Measurements from ENCODE around the gene RAB9B.

RAB9B gene, protein sequence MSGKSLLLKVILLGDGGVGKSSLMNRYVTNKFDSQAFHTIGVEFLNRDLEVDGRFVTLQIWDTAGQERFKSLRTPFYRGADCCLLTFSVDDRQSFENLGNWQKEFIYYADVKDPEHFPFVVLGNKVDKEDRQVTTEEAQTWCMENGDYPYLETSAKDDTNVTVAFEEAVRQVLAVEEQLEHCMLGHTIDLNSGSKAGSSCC

DNA sequence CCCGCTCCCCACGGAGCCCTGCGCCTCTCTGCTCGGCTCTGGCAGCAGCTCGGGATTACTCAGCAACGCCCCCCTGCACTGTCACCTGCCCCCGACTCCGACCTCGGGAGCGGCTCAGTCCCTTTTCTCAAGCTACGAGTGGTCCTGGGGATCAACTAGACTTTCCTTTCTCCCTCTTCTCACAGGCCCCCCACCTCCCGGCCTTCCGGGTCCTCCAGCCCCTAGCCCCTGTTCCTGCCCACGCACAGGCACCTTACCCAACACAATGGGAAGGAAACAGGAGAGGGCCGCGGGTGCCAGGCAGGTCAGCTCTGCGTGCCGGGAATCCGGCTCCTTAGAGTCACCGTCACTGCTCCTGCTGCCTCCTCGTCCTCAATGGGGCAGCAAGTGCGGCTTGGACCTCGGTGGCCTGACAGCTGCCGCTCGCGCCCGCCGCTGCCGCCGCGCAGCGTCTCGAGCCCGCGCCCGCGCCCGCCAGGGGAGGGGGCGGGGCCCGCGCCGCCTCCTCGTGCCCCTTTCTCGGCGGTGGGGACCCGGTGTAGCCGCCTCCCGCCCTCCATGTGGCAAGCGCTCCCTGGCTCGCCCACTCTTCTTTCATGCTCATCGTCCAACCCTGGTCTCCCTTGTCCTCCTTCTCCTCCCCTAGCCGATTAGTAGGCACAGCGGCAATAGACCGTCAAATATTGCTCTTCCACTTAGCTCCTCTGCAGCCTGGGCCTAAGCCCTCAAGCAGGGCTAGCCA lies at the start of gene RAB9B:
Gene RAB9B (minus strand): TSS at position 455 of the 742 bp plus-strand sequence. CDS start 6,473 bp downstream, outside the sequence.
- peak within 1 kb of the TSS; percentile 50 for H3K4me3 ChIP-seq (ENCODE audit: control insufficient read depth, low read depth, low read length)
- TF ChIP-seq, protein P1, sequence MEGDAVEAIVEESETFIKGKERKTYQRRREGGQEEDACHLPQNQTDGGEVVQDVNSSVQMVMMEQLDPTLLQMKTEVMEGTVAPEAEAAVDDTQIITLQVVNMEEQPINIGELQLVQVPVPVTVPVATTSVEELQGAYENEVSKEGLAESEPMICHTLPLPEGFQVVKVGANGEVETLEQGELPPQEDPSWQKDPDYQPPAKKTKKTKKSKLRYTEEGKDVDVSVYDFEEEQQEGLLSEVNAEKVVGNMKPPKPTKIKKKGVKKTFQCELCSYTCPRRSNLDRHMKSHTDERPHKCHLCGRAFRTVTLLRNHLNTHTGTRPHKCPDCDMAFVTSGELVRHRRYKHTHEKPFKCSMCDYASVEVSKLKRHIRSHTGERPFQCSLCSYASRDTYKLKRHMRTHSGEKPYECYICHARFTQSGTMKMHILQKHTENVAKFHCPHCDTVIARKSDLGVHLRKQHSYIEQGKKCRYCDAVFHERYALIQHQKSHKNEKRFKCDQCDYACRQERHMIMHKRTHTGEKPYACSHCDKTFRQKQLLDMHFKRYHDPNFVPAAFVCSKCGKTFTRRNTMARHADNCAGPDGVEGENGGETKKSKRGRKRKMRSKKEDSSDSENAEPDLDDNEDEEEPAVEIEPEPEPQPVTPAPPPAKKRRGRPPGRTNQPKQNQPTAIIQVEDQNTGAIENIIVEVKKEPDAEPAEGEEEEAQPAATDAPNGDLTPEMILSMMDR (conservative IDR thresholded peaks at IDR 0.05; ENCODE audit: control insufficient read depth, insufficient read depth, low read depth, low read length) = no peak
- peak; percentile 35 for DNase-seq (ENCODE audit: low read depth)

DNA sequence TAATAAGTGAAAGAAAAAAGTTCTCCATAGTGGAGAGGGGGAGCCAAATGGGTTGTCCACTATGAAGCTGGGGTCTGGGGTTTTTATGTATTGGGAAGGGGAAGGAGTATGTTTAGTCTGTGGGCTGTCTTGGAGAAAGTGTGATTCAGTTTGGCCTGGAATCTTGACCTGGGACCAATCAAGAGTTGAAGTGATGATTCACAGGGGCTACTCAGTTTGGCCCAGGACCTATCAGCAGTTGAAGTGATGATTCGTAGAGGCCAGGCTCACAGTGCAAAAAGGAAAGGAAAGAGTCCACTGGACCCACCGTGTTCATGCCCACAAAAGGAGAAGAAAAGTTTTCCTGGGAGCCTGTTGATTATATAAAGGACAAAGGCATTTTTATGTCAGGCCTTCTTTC lies 47.3 kb upstream of the RAB9B start:
- peak; percentile 45 for DNase-seq (ENCODE audit: low read depth)
- H3K4me3 ChIP-seq (ENCODE audit: control insufficient read depth, low read depth, low read length) = no peak overlapping the region
- TF ChIP-seq, protein P1 (conservative IDR thresholded peaks at IDR 0.05; ENCODE audit: control insufficient read depth, insufficient read depth, low read depth, low read length) = no peak

DNA sequence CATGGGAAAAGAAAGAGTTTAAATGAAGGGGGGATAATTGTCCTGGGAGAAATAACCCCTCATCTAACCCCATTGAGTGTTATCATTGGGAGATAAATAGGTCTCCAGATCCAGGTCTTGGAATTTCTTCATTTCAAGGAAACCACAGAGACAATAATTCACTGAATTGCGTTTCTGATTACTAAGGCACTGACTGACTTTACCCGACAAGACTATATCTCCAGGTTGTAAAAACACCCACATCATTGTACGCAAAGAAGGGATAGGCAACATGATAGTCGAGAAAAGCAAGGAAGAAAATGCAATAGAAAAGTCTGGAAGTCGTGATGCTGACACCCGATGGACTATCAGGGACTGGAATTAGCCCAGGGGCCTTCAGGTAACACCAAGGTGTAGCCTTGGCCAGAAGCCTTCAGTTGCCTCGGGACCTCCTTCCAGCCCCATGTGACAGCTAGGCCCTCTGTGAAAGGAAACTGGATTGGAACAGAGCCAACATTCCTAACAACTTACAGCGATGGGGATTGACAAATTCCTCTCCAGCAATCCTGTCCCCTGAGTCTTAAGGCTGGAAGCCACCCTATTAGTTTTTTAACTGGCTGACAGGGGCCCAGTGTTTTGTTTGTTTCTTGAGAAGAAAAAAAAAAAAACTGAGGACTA lies 46.5 kb upstream of the RAB9B start:
- TF ChIP-seq, protein P1 (conservative IDR thresholded peaks at IDR 0.05; ENCODE audit: control insufficient read depth, insufficient read depth, low read depth, low read length) = no peak
- peak; percentile 65 for DNase-seq (ENCODE audit: low read depth)
- H3K4me3 ChIP-seq (ENCODE audit: control insufficient read depth, low read depth, low read length) = no peak overlapping the region

DNA sequence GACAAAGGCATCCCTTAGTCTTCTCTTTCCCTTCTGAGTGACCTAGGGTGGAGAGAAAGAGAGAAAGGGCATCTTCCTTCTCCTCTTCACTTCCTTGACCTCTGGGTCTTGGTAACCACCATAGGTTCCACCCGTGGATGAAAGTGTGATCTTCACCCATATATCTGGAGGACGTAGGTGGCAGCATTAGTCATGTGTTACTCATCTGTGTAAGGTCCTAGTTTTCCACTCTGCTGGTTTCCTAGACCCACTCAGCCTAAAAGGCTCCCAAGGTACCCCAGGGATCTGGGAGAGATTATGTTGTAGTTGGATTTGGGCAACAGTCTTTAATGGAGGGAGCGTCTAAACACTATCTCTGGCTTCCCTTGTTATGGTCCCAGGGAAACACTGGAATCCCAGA lies 45.5 kb upstream of the RAB9B start:
- DNase-seq (ENCODE audit: low read depth) = peak; percentile 12
- no peak overlapping the region for H3K4me3 ChIP-seq (ENCODE audit: control insufficient read depth, low read depth, low read length)
- TF ChIP-seq, protein P1 (conservative IDR thresholded peaks at IDR 0.05; ENCODE audit: control insufficient read depth, insufficient read depth, low read depth, low read length) = no peak

DNA sequence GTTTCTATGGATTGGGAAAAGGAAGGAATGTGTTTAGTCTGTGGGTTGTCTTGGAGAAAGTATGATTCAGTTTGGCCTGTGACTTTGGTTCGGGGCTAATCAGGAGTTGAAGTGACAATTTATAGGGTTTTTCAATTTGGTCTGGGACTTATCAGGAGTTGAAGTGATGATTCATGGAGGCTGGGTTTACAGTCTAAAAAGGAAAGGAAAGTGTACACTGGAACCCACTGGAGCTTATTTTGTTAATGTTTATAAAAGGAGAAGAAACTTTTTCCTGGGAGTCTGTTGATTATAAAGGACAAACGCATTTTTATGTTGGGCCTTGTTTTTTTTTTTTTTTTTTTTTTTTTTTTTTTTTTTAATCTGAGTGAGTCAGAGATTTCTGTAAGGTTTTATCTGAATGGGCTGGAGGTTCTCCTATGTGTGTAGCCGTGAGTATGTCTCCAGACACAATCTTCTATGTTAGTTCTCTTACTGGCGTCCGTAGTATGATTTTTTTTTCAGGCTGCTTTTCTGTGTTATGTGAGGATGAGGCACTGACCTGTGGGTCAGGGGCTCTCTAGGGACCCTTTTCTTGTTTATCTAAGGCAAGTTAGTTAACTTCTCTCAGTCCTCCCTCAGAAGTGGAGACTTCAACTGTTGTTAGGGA lies 33.0 kb upstream of the RAB9B start:
- TF ChIP-seq, protein P1 (conservative IDR thresholded peaks at IDR 0.05; ENCODE audit: control insufficient read depth, insufficient read depth, low read depth, low read length) = no peak
- no peak for DNase-seq (ENCODE audit: low read depth)
- no peak overlapping the region for H3K4me3 ChIP-seq (ENCODE audit: control insufficient read depth, low read depth, low read length)

DNA sequence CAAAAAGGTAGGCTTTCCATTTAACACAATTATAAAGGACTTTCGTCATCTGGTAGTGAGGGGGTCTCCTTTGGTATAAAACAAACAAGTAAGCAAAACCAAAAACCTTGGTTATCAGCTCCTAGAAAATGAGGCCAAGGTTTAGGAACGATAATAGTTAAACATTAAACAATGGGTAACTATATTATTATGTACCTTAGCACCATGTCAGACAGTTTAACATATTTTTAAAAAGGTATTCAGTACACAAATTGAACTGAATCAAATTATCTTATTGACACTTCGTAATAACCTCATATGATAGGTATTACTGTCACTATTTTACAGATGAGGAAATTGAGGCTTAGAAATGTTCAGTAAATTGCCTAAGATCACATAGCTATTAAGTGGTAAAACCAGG lies 32.1 kb upstream of the RAB9B start:
- no peak for DNase-seq (ENCODE audit: low read depth)
- TF ChIP-seq, protein P1 (conservative IDR thresholded peaks at IDR 0.05; ENCODE audit: control insufficient read depth, insufficient read depth, low read depth, low read length) = no peak
- H3K4me3 ChIP-seq (ENCODE audit: control insufficient read depth, low read depth, low read length) = no peak overlapping the region
